HCT116 (cell line): Measurements from ENCODE around the gene SYNE2. TPM values are rescaled to one million over a fixed set of nuclear protein-coding genes. Genes with fewer than 3 reads are reported as not detected.

Experiments
- ATAC-seq: fragments of 200-7000 bp; cut with Tn5 transposase; 2 replicates; pipeline ENCODE4 v1.9.1; 2020; ENCODE audit warnings: mild to moderate bottlenecking, moderate library complexity
- BruUV-seq: library from RNA; stranded (reverse); fragments of 400-500 nt; replicated peaks from 2 replicates; lab custom pipeline; 2021; lab: Mats Ljungman, UMichigan
- CTCF ChIA-PET: fragments of 300-600 bp; sonication (Branson Sonifier 250); formaldehyde crosslinking; loops from one replicate; lab custom pipeline; 2021; ENCODE audit warnings: antibody characterized with exemption; lab: Charles Lee
- POLR2A ChIA-PET: fragments of 300-600, 350-600 bp; sonication (Branson Sonifier 250); formaldehyde crosslinking; loops from one replicate; lab custom pipeline; 2021; ENCODE audit warnings: antibody characterized with exemption; lab: Charles Lee
- RAD21 ChIA-PET, 2 experiments: fragments of 300-600 bp; sonication (Branson Sonifier 250); formaldehyde crosslinking; loops; one replicate each; lab custom pipeline; 2023; ENCODE audit warnings: low total read pairs in 2 of 2; ENCODE audit not compliant: uncharacterized antibody in 2 of 2, unreplicated experiment in 2 of 2, low non-redundant PET in 1 of 2; lab: Charles Lee
- DNase-seq: peaks from one replicate; pipeline ENCODE4 v3.0.0-alpha.2; 2010; ENCODE audit warnings: low read depth, low spot score
- H2AFZ ChIP-seq: fragments of 200-600 bp; shearing (Covaris generic), sonication (generic); 2 replicates; pipeline ENCODE4 v1.6.1; 2017; ENCODE audit warnings: low read depth, mixed run types, mixed read lengths, antibody characterized with exemption, low read length; ENCODE audit not compliant: poor library complexity, severe bottlenecking
- H3K27ac ChIP-seq: 2 replicates; pipeline ENCODE4 v1.5.1; 2012; ENCODE audit warnings: low read depth, low read length
- H3K27me3 ChIP-seq: fragments of 200-600 bp; sonication (generic); 2 replicates; pipeline ENCODE4 v1.6.1; 2016; ENCODE audit warnings: mixed run types, low read length, mixed read lengths; ENCODE audit not compliant: insufficient read depth
- H3K36me3 ChIP-seq, 2 experiments: fragments of 200-500 bp in 1 of 2; fragments of 200-600 bp in 1 of 2; sonication (Bioruptor generic) in 1 of 2; sonication (generic) in 1 of 2; 2 replicates each; pipeline versions ENCODE4 v1.5.1 to v1.6.1; 2014 to 2016; ENCODE audit warnings: low read length in 2 of 2, inconsistent platforms in 1 of 2, mixed read lengths in 1 of 2, mixed run types in 1 of 2; ENCODE audit not compliant: insufficient read depth in 2 of 2, control insufficient read depth in 1 of 2
- H3K4me1 ChIP-seq, 2 experiments: fragments of 200-600 bp in 1 of 2; sonication (generic) in 1 of 2; 2 replicates each; pipeline versions ENCODE4 v1.5.1 to v1.6.1; 2012 to 2017; ENCODE audit warnings: low read length in 2 of 2, inconsistent platforms in 1 of 2, mild to moderate bottlenecking in 1 of 2, mixed read lengths in 1 of 2, mixed run types in 1 of 2, moderate library complexity in 1 of 2; ENCODE audit not compliant: insufficient read depth in 2 of 2, control insufficient read depth in 1 of 2
- H3K4me2 ChIP-seq: fragments of 200-600 bp; sonication (generic); 2 replicates; pipeline ENCODE4 v1.6.1; 2017; ENCODE audit warnings: mixed run types, low read length, mixed read lengths
- H3K4me3 ChIP-seq, 2 experiments: fragments of 200-600 bp in 1 of 2; sonication (generic) in 1 of 2; replicated peaks in 1 of 2; 2 replicates each; pipeline ENCODE4 v1.5.1; 2011 to 2016; ENCODE audit warnings: low read length in 2 of 2, control low read depth in 1 of 2, low read depth in 1 of 2, mild to moderate bottlenecking in 1 of 2, mixed read lengths in 1 of 2, mixed run types in 1 of 2
- H3K79me2 ChIP-seq: fragments of 200-600 bp; sonication (generic); 2 replicates; pipeline ENCODE4 v1.6.1; 2017; ENCODE audit warnings: mild to moderate bottlenecking, mixed run types, low read length, moderate library complexity, mixed read lengths; ENCODE audit not compliant: insufficient read depth
- H3K9ac ChIP-seq: fragments of 200-600 bp; sonication (generic); 2 replicates; pipeline ENCODE4 v1.6.1; 2016; ENCODE audit warnings: low read length, mixed read lengths
- H3K9me2 ChIP-seq: fragments of 200-600 bp; sonication (generic), shearing (Covaris generic); 2 replicates; pipeline ENCODE4 v1.6.1; 2017; ENCODE audit warnings: mixed run types, mild to moderate bottlenecking, moderate library complexity; ENCODE audit not compliant: insufficient read depth
- H3K9me3 ChIP-seq, 2 experiments: fragments of 200-500 bp in 1 of 2; fragments of 200-600 bp in 1 of 2; sonication (Bioruptor generic) in 1 of 2; sonication (generic) in 1 of 2; 2 replicates each; pipeline ENCODE4 v1.6.1; 2014 to 2017; ENCODE audit warnings: low read length in 2 of 2, mixed read lengths in 2 of 2, inconsistent platforms in 1 of 2, low read depth in 1 of 2, mild to moderate bottlenecking in 1 of 2, mixed run types in 1 of 2, moderate library complexity in 1 of 2; ENCODE audit not compliant: control insufficient read depth in 1 of 2, insufficient read depth in 1 of 2
- H4K20me1 ChIP-seq: fragments of 200-600 bp; sonication (generic), shearing (Covaris generic); 2 replicates; pipeline ENCODE4 v1.6.1; 2017; ENCODE audit warnings: mixed run types, mild to moderate bottlenecking, moderate library complexity; ENCODE audit not compliant: insufficient read depth
- CBX3 ChIP-seq: IDR thresholded peaks from 2 replicates; pipeline ENCODE4 v1.6.1; 2012; ENCODE audit warnings: low read depth
- CEBPB ChIP-seq: IDR thresholded peaks from 2 replicates; pipeline ENCODE4 v1.6.1; 2012; ENCODE audit warnings: low read depth
- CTCF ChIP-seq, 3 experiments: fragments of 200-600 bp in 1 of 3; sonication (generic) in 1 of 3; IDR thresholded peaks in 2 of 3; conservative IDR thresholded peaks in 1 of 3; 2 replicates each; pipeline ENCODE4 v1.5.1; 2012 to 2017; ENCODE audit warnings: low read depth in 2 of 3, low read length in 2 of 3, antibody characterized with exemption in 1 of 3, borderline replicate concordance in 1 of 3, control low read depth in 1 of 3, mild to moderate bottlenecking in 1 of 3, mixed read lengths in 1 of 3, mixed run types in 1 of 3, moderate library complexity in 1 of 3; ENCODE audit not compliant: insufficient read depth in 1 of 3
- EGR1 ChIP-seq: IDR thresholded peaks from 2 replicates; pipeline ENCODE4 v1.6.1; 2012; ENCODE audit warnings: low read depth
- ELF1 ChIP-seq: IDR thresholded peaks from 2 replicates; pipeline ENCODE4 v1.6.1; 2012; ENCODE audit warnings: low read depth, borderline replicate concordance
- EZH2 ChIP-seq: fragments of 200-600 bp; sonication (generic); IDR thresholded peaks from 2 replicates; pipeline ENCODE4 v1.6.1; 2017; ENCODE audit warnings: antibody characterized with exemption, mixed run types
- JUND ChIP-seq: IDR thresholded peaks from 2 replicates; pipeline ENCODE4 v1.6.1; 2012
- POLR2AphosphoS5 ChIP-seq: IDR thresholded peaks from 2 replicates; pipeline ENCODE4 v1.6.1; 2011; ENCODE audit warnings: mild to moderate bottlenecking, low read depth, low read length, moderate library complexity
- RAD21 ChIP-seq: IDR thresholded peaks from 2 replicates; pipeline ENCODE4 v1.6.1; 2012; ENCODE audit warnings: low read depth, mild to moderate bottlenecking
- REST ChIP-seq: IDR thresholded peaks from 2 replicates; pipeline ENCODE4 v1.6.1; 2012; ENCODE audit warnings: low read depth
- SP1 ChIP-seq: IDR thresholded peaks from 2 replicates; pipeline ENCODE4 v1.6.1; 2012; ENCODE audit warnings: low read depth
- TCF7L2 ChIP-seq: IDR thresholded peaks from 2 replicates; pipeline ENCODE4 v1.7.0; 2011; ENCODE audit warnings: borderline replicate concordance, inconsistent platforms; ENCODE audit not compliant: insufficient read depth, insufficient read length; ENCODE audit errors: extremely low read depth
- YY1 ChIP-seq: IDR thresholded peaks from 2 replicates; pipeline ENCODE4 v1.6.1; 2011; ENCODE audit warnings: low read length, low read depth, moderate library complexity, mild to moderate bottlenecking; ENCODE audit not compliant: insufficient replicate concordance; ENCODE audit errors: extremely low read depth
- ZNF274 ChIP-seq: fragments of 200-500 bp; sonication (Bioruptor generic); IDR thresholded peaks from 2 replicates; pipeline ENCODE4 v1.6.1; 2014; ENCODE audit warnings: mild to moderate bottlenecking, low read depth, low read length, inconsistent platforms
- intact Hi-C: fragments of 100-400 bp; cut with micrococcal nuclease; formaldehyde crosslinking; loops from 2 replicates; pipeline ENCODE4 v1.10.0; 2022
- total RNA-seq: library from RNA; stranded (reverse); gene quantifications from one replicate; pipeline ENCODE4 v1.2.1, GENCODE V29; 2021; ENCODE audit not compliant: unreplicated experiment
- TF ChIP-seq, protein P1 (sequence below): IDR thresholded peaks from 2 replicates; pipeline ENCODE4 v1.6.1; 2012

SYNE2 gene
- total RNA-seq, 1 experiment from 2014 or later: 28.8 TPM

GRCh38 chr14:63982629-63983028 lies 129.8 kb downstream of the SYNE2 start (continued):
- no peak for TF ChIP-seq EZH2
- TF ChIP-seq REST: no peak

- intact Hi-C loops: no loop called here
- BruUV-seq: no TSS peak
- CTCF ChIA-PET: no interaction called here
These were observed 134.2 kb downstream of the SYNE2 start for GRCh38 chr14:63986789-63987533.

More at GRCh38 chr14:63986789-63987533, 134.2 kb downstream of the SYNE2 start:
- H3K9ac ChIP-seq: no peak overlapping the region
- H2AFZ ChIP-seq: no peak overlapping the region
- TF ChIP-seq TCF7L2 (no peak), POLR2AphosphoS5 (no peak), CTCF (IDR thresholded peaks at IDR 0.05 in 2 of 3, conservative IDR thresholded peaks at IDR 0.05 in 1 of 3; ENCODE audit: borderline replicate concordance in 1 of 3, insufficient read depth in 1 of 3, low read depth in 2 of 3, low read length in 2 of 3) (no peak), EZH2 (no peak), CEBPB (no peak), JUND (no peak), RAD21 (no peak), REST (no peak), CBX3 (no peak), EGR1 (no peak), YY1 (no peak), SP1 (no peak), ELF1 (no peak), ZNF274 (no peak)
- TF ChIP-seq, protein P1, sequence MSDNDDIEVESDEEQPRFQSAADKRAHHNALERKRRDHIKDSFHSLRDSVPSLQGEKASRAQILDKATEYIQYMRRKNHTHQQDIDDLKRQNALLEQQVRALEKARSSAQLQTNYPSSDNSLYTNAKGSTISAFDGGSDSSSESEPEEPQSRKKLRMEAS: no peak
- ATAC-seq (no peak), DNase-seq (no peak)
- H3K4me2 ChIP-seq: no peak overlapping the region
- ChIA-PET POLR2A (no interaction called here), RAD21 (no interaction called here)
- no peaks in the 10 kb centered on the region for H3K9me3 ChIP-seq
- H4K20me1 ChIP-seq: no peaks in the 10 kb centered on the region
- H3K4me1 ChIP-seq: no peaks in the 10 kb centered on the region
- H3K27ac ChIP-seq: no peak overlapping the region
- peaks cover 0 to 4% of the 10 kb centered on the region in 2 experiments; a peak in 1 of 4 replicates for H3K36me3 ChIP-seq
- H3K9me2 ChIP-seq: no peaks in the 10 kb centered on the region
- H3K27me3 ChIP-seq: no peaks in the 10 kb centered on the region
- H3K79me2 ChIP-seq: no peaks in the 10 kb centered on the region
- H3K4me3 ChIP-seq: no peak overlapping the region
